LNCAP (cell line): ENCODE measurements around the gene PFDN4.
A peak's percentile ranks its signal among the peaks of the same experiment; 100 is the strongest.

Source experiments
- CTCF ChIP-seq: fragments of 450-650 bp; IDR thresholded peaks from 2 replicates; pipeline ENCODE4 v1.5.1; 2017; ENCODE audit warnings: mild to moderate bottlenecking

Gene PFDN4

GRCh38 chr20:54199721-54200176, 8.1 kb upstream of the PFDN4 start:
- TF ChIP-seq CTCF = peak; percentile 94

GRCh38 chr20:54200487-54201267, 7.2 kb upstream of the PFDN4 start:
- TF ChIP-seq CTCF = no peak

GRCh38 chr20:54201268-54201846, 6.5 kb upstream of the PFDN4 start:
- no peak for TF ChIP-seq CTCF

- TF ChIP-seq CTCF = no peak
Observed at GRCh38 chr20:54203281-54203680, 4.6 kb upstream of the PFDN4 start.

GRCh38 chr20:54204063-54204462, 3.8 kb upstream of the PFDN4 start:
- TF ChIP-seq CTCF = no peak

GRCh38 chr20:54204481-54204880, 3.4 kb upstream of the PFDN4 start:
- TF ChIP-seq CTCF = no peak

- no peak for TF ChIP-seq CTCF
Observed at GRCh38 chr20:54205450-54205849, 2.4 kb upstream of the PFDN4 start.
